GM18505 (cell line): ENCODE data around the gene CCDC92.
"Not testable (repeated sequence)": the region's sequence is repeated elsewhere in the genome, so short reads cannot be mapped to it uniquely, and the experiment has no call there.

Source experiments
- ATAC-seq: cut with Tn5 transposase; IDR thresholded peaks from one replicate; pipeline ENCODE4 v1.9.1; 2021; ENCODE audit not compliant: unreplicated experiment
- POLR2A ChIP-seq: IDR thresholded peaks from 4 replicates; pipeline ENCODE4 v1.6.1; 2011; ENCODE audit warnings: borderline replicate concordance; ENCODE audit not compliant: insufficient read depth, insufficient read length; ENCODE audit errors: extremely low read depth

Gene CCDC92

GRCh38 chr12:123958462-123958861 lies 14.2 kb downstream of the CCDC92 start:
- no peak for TF ChIP-seq POLR2A

GRCh38 chr12:123957196-123957595 lies 15.4 kb downstream of the CCDC92 start:
- ATAC-seq, result no peak
- TF ChIP-seq POLR2A, result no peak

More at GRCh38 chr12:123958462-123958861, 14.2 kb downstream of the CCDC92 start:
- ATAC-seq, result no peak

GRCh38 chr12:123956249-123956648 lies 16.4 kb downstream of the CCDC92 start:
- TF ChIP-seq POLR2A, result no peak

GRCh38 chr12:123954647-123955350 lies 17.8 kb downstream of the CCDC92 start:
- TF ChIP-seq POLR2A, result no peak
- ATAC-seq, result no peak

More at GRCh38 chr12:123956249-123956648, 16.4 kb downstream of the CCDC92 start:
- no peak for ATAC-seq

DNA sequence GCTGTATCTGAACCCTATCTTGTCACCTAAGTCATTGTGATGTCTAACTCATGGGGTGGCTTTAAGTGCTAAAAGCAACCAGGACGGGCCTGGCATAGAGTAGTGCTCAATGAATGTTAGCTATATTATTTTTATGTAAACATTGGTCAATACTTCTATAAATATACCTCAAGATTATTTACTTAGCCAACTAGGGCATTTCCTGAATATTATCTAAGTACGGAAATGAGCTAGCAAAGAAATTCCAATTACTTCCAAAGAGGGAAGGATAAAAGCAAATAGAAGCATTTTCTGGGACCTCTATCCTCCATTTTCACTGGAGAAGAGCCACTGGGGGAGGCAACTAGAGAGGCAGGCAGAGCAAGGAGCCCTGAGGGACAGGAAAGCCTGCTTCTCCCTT lies 20.6 kb downstream of the CCDC92 start:
- no peak for TF ChIP-seq POLR2A
- no peak for ATAC-seq

DNA sequence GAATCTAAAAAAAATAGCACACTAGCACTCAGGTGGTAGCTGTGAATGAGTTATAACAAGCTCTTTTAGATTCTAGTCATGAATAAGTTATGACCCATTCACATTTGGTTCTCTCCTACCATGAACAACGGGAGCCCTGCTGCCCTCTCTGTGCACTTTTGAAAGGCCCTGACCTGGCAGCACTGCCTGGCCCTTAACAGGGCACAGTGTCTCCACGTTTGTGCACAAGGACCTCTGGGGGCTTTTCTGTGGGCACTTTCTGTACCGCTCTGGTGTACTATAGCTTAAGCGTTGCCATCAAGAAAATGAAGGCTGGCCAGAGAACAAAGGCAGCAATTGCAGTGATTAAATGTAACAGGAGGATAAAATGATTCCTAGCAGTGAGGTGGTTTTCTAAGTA lies 21.2 kb downstream of the CCDC92 start:
- no peak for TF ChIP-seq POLR2A
- no peak for ATAC-seq

GRCh38 chr12:123950476-123951349 lies 21.9 kb downstream of the CCDC92 start:
- no peak for TF ChIP-seq POLR2A
- no peak for ATAC-seq

DNA sequence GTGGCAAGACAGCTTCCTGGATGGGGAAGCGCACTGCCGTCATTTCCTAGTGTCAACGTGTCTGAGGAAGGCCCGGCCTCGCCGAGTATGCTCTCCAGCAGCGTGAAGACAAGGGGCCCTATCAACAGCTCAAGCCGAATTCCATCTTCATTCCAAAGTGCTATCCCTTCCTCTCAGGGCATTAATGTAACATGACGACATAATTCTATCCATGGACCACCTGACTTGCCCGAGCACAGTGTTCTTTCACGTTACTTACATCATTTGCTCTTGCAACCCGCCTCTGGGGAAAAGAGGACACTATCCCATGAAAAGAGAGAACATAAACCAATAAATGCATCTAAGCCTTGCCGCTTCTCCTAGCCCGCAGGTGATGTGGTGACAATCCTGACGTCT lies 22.9 kb downstream of the CCDC92 start:
- TF ChIP-seq POLR2A, result no peak
- no peak for ATAC-seq

DNA sequence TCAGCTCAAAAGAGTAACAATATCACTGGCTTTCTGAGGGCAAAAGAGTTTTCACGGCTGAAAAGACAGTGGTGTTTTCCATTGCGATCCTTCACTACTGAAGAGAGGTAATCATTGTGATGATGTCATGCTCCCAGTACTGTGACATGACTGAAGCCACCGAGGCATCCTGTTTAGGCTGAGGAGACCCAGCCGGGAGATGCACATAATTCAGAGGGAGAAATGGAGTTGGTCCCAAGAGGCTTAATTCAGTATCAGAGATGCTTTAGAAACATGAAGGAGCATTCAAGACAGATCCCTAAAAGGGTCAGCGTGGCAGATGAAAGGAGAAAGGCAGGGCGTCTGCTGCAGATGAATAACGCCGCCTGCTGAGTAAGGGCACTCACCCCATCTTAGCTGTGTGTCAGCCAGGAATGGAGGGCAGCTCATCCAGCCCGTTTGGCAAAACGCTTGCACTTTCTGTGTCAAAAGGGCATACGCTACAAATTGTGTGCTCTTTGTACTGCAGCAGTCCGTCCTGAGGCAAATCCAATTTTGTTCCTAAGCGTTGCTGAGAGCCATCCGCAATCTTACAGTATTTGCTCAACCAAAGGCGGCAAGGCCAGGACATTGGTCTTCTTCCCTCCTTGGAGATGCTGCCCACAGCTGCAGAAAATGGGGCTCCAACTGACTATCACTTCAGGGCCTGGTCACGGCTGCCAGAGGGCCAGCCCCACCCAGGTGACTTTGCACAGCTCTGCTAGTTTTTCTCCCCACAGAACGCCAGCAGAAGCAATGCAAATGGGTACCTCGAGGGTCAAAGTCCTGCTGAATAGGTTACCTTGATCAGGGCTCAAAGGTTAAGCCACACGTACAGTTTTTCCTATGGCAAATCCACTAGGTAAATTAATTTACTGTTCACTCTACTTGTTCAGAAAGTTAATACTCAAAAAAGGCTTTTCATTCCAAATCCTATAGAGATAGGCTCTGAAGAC lies 23.5 kb downstream of the CCDC92 start:
- no peak for ATAC-seq
- no peak for TF ChIP-seq POLR2A

DNA sequence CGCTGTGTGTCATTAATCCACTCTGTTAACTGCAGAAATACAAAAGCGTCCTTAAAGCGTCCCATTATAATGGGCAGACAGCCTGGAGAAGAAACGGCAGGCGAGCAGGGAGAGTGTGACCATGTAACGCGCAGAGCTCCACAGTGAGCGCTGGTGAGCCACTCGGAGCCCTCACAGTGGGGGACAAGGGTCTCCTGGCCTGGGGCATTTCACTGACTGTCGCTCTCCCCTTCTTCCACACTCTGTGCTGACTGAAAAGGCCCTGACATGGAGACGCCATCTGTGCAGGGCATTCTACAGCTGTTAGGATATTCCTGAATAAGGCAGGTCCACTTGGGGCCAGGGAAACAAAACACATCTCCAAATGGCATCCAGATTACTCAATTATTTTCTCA lies 24.2 kb downstream of the CCDC92 start:
- ATAC-seq, result no peak
- no peak for TF ChIP-seq POLR2A

DNA sequence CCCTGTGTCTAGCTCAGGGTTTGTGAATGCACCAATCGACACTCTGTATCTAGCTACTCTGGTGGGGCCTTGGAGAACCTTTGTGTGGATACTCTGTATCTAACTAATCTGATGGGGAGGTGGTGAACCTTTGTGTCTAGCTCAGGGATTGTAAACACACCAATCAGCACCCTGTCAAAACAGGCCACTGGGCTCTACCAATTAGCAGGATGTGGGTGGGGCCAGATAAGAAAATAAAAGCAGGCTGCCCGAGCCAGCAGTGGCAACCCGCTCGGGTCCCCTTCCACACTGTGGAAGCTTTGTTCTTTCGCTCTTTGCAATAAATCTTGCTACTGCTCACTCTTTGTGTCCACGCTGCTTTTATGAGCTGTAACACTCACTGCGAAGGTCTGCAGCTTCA lies 25.1 kb downstream of the CCDC92 start:
- ATAC-seq, result not testable (repeated sequence)

DNA sequence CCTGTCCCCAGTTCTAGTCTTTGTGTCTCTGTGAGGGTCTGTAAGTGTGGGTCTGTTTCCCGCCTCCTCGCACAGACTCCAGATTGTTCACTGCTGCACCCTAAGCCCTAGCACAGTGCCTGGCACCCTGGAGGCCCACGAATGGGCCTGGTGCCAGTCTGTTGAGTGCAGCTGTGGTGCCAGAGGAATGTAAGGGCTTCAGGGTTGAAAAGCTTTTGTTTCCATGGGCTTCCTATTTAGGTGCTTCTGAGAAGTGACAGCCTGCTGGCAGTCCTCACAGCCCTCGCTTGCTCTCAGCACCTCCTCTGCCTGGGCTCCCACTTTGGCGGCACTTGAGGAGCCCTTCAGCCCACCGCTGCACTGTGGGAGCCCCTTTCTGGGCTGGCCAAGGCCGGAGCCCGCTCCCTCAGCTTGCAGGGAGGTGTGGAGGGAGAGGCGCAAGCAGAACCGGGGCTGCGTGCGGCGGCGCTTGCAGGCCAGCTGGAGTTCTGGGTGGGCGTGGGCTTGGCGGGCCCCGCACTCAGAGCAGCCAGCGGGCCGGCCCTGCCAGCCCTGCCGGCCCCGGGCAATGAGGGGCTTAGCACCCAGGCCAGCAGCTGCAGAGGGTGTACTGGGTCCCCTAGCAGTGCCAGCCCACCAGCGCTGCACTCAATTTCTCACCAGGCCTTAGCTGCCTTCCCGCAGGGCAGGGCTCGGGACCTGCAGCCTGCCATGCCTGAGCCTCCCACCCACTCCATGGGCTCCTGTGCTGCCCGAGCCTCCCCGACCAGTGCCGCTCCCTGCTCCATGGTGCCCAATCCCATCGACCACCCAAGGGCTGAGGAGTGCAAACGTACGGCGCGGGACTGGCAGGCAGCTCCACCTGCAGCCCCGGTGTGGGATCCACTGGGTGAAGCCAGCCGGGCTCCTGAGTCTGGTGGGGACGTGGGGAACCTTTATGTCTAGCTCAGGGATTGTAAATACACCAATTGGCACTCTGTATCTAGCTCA lies 25.8 kb downstream of the CCDC92 start:
- ATAC-seq, result not testable (repeated sequence)
